ENCODE measurements around the gene RBM20. TPM values are rescaled to one million over a fixed set of nuclear protein-coding genes. Genes with fewer than 3 reads are reported as not detected.

RBM20 gene
- total and polyA plus RNA-seq, 10 of the 15 experiments (the other 5 are each of a cell fraction or from before 2014, with no cell fraction given), result 0.04 to 0.26 (median 0.15) TPM

- TF ChIP-seq SP1 (IDR thresholded peaks at IDR 0.05; ENCODE audit: low read depth, low read length), result no peak
- no peak for TF ChIP-seq PAX5 (IDR thresholded peaks at IDR 0.05; ENCODE audit: borderline replicate concordance, low read depth, low read length)
- TF ChIP-seq SIX5 (IDR thresholded peaks at IDR 0.05; ENCODE audit: low read depth, low read length, severe bottlenecking), result no peak
- no peak for TF ChIP-seq RAD51 (IDR thresholded peaks at IDR 0.05)
- no peak for TF ChIP-seq NRF1 (conservative IDR thresholded peaks at IDR 0.05; ENCODE audit: low read depth, low read length)
- no peak for TF ChIP-seq NBN (IDR thresholded peaks at IDR 0.05)
- TF ChIP-seq PKNOX1 (IDR thresholded peaks at IDR 0.05), result no peak
- no peak for TF ChIP-seq YBX1 (IDR thresholded peaks at IDR 0.05)
Observed at GRCh38 chr10:110811791-110812581, 167.8 kb downstream of the RBM20 start (continued).

GRCh38 chr10:110812583-110812982 lies 168.4 kb downstream of the RBM20 start:
- ChIA-PET SMC1A (ENCODE audit: uncharacterized antibody, unreplicated experiment) (interaction anchor here (0.9 to 2.8 kb wide), 4 partner anchors 9 to 106 kb away, joined by 3 to 14 read pairs (median 4); no protein-coding TSS in a partner anchor), POLR2A (interaction anchor here (0.6 kb wide), 1 partner anchor 79 kb away, joined by 4 read pairs; no protein-coding TSS in a partner anchor), RAD21 (ENCODE audit: unreplicated experiment) (no interaction called here), CTCF (interaction anchor here (0.8 to 1.2 kb wide), 3 partner anchors 10 to 105 kb away, joined by 3 read pairs; no protein-coding TSS in a partner anchor)
- DNase-seq (ENCODE audit: low read depth, low spot score) (no peak), ATAC-seq (no peak), FAIRE-seq (no peak)
- BruUV-seq (replicated peaks), result no TSS peak
- Histone ChIP-seq H3K79me2 (ENCODE audit: control insufficient read depth, insufficient read depth, low read length) (no peaks in the 10 kb centered on the region), H3K27me3 (replicated peaks in 1 of 2; ENCODE audit: control insufficient read depth in 2 of 2, insufficient read depth in 2 of 2, low read length in 1 of 2) (no peaks in the 10 kb centered on the region), H2AFZ (ENCODE audit: control insufficient read depth, low read depth, low read length) (no peak overlapping the region), H3K9ac (ENCODE audit: control insufficient read depth, insufficient read depth, low read length) (no peak overlapping the region), H3K9me3 (replicated peaks; ENCODE audit: control insufficient read depth, insufficient read depth, low read length) (no peaks in the 10 kb centered on the region), H3K27ac (ENCODE audit: control insufficient read depth, insufficient read depth) (no peak overlapping the region), H3K36me3 (ENCODE audit: control insufficient read depth in 2 of 2, insufficient read depth in 2 of 2, low read length in 1 of 2) (no peaks in the 10 kb centered on the region), H3K4me1 (ENCODE audit: control insufficient read depth, insufficient read depth, low read length) (peaks cover 24% of the 10 kb centered on the region), H3K4me2 (ENCODE audit: control insufficient read depth, insufficient read depth) (no peak overlapping the region), H3K4me3 (no peak overlapping the region), H4K20me1 (ENCODE audit: control insufficient read depth, insufficient read depth) (no peaks in the 10 kb centered on the region)
- intact Hi-C loops (cut with micrococcal nuclease; ENCODE audit: unreplicated experiment) (no loop called here), in situ Hi-C loops (cut with MboI) (no loop called here)
- WGBS (ENCODE audit: insufficient coverage, insufficient replicate concordance, low lambda C conversion rate, missing lambda C conversion rate), result 91% methylated on average over 12 of the region's 12 CpGs
- TF ChIP-seq MAX (IDR thresholded peaks at IDR 0.05; ENCODE audit: low read depth, low read length), result no peak
- TF ChIP-seq CUX1 (IDR thresholded peaks at IDR 0.05; ENCODE audit: insufficient replicate concordance, low read depth, low read length), result no peak
- no peak for TF ChIP-seq WRNIP1 (IDR thresholded peaks at IDR 0.05; ENCODE audit: borderline replicate concordance, low read depth, low read length)
- no peak for TF ChIP-seq BACH1 (IDR thresholded peaks at IDR 0.05; ENCODE audit: borderline replicate concordance)
- no peak for TF ChIP-seq NFIC (IDR thresholded peaks at IDR 0.05; ENCODE audit: low read depth, low read length)
- no peak for TF ChIP-seq SMARCA5 (IDR thresholded peaks at IDR 0.05)

Measured in GM12878 (cell line).